PC-3 (cell line): ENCODE data around the gene SLC35F1. TPM values are rescaled to one million over a fixed set of nuclear protein-coding genes. Genes with fewer than 3 reads are reported as not detected.

Experiments used
- ATAC-seq: fragments of 200-7000 bp; cut with Tn5 transposase; 2 replicates; pipeline ENCODE4 v1.9.1; 2020; ENCODE audit warnings: mild to moderate bottlenecking, moderate library complexity
- BruUV-seq: library from RNA; stranded (reverse); fragments of 400-500 nt; replicated peaks from 2 replicates; lab custom pipeline; 2021; lab: Mats Ljungman, UMichigan
- CTCF ChIA-PET: fragments of 300-600 bp; sonication (Branson Sonifier 250); formaldehyde crosslinking; loops from one replicate; lab custom pipeline; 2022; ENCODE audit warnings: antibody characterized with exemption; lab: Charles Lee
- POLR2A ChIA-PET: fragments of 300-600 bp; sonication (Branson Sonifier 250); formaldehyde crosslinking; loops from one replicate; lab custom pipeline; 2022; ENCODE audit warnings: antibody characterized with exemption; ENCODE audit not compliant: unreplicated experiment; lab: Charles Lee
- DNase-seq: peaks from one replicate; pipeline ENCODE4 v3.0.0-alpha.2; 2015
- H2AFZ ChIP-seq: fragments of 300-600 bp; sonication (generic); 2 replicates; pipeline ENCODE4 v1.6.0; 2016; ENCODE audit warnings: antibody characterized with exemption, low read length
- H3F3A ChIP-seq: fragments of 300-600 bp; sonication (generic); one replicate; pipeline ENCODE4 v1.6.0; 2017; ENCODE audit warnings: antibody characterized with exemption, low read length, control low read depth, mild to moderate bottlenecking; ENCODE audit not compliant: unreplicated experiment
- H3K27ac ChIP-seq: fragments of 300-600 bp; sonication (generic); 2 replicates; pipeline ENCODE4 v1.5.1; 2016; ENCODE audit warnings: mild to moderate bottlenecking, low read length
- H3K27me3 ChIP-seq: fragments of 300-600 bp; sonication (generic); 2 replicates; pipeline ENCODE4 v1.6.1; 2016; ENCODE audit warnings: low read length, mixed read lengths
- H3K36me3 ChIP-seq: fragments of 300-600 bp; sonication (generic); 2 replicates; pipeline ENCODE4 v1.6.1; 2016; ENCODE audit warnings: low read depth, mixed run types, low read length, mixed read lengths
- H3K4me1 ChIP-seq: fragments of 300-600 bp; sonication (generic); 2 replicates; pipeline ENCODE4 v1.5.1; 2016; ENCODE audit warnings: low read length; ENCODE audit not compliant: insufficient read depth
- H3K4me2 ChIP-seq: fragments of 300-600 bp; sonication (generic); 2 replicates; pipeline ENCODE4 v1.6.0; 2016; ENCODE audit warnings: low read length
- H3K4me3 ChIP-seq: fragments of 300-600 bp; sonication (generic); 2 replicates; pipeline ENCODE4 v1.5.1; 2016; ENCODE audit warnings: mild to moderate bottlenecking, low read length, mixed read lengths
- H3K79me2 ChIP-seq: fragments of 300-600 bp; sonication (generic); 2 replicates; pipeline ENCODE4 v1.6.1; 2017; ENCODE audit warnings: low read length, mixed read lengths
- H3K9ac ChIP-seq: fragments of 300-600 bp; sonication (generic); 2 replicates; pipeline ENCODE4 v1.6.0; 2016; ENCODE audit warnings: mild to moderate bottlenecking, low read length
- H3K9me2 ChIP-seq: fragments of 300-600 bp; sonication (generic); replicated peaks from 2 replicates; pipeline ENCODE4 v1.6.1; 2016; ENCODE audit warnings: mixed run types, low read length, mixed read lengths
- H3K9me3 ChIP-seq: fragments of 300-600 bp; sonication (generic); 2 replicates; pipeline ENCODE4 v1.6.1; 2016; ENCODE audit warnings: low read length, mixed read lengths
- H4K20me1 ChIP-seq: fragments of 300-600 bp; sonication (generic); 2 replicates; pipeline ENCODE4 v1.6.1; 2016; ENCODE audit warnings: low read length, mixed read lengths
- EZH2 ChIP-seq: fragments of 300-600 bp; sonication (generic); IDR thresholded peaks from one replicate; pipeline ENCODE4 v1.6.1; 2017; ENCODE audit warnings: antibody characterized with exemption, mild to moderate bottlenecking, low read length; ENCODE audit not compliant: unreplicated experiment
- EZH2phosphoT487 ChIP-seq: fragments of 300-600 bp; sonication (generic); IDR thresholded peaks from 2 replicates; pipeline ENCODE4 v1.6.1; 2018; ENCODE audit warnings: mild to moderate bottlenecking, antibody characterized with exemption, low read length, borderline replicate concordance
- intact Hi-C: fragments of 100-400 bp; cut with micrococcal nuclease; formaldehyde crosslinking; loops from 2 replicates; pipeline ENCODE4 v1.9.0; 2023
- total RNA-seq: library from RNA; depleted of rRNA; stranded (reverse); fragments of >200 nt; gene quantifications from 2 replicates; pipeline ENCODE4 v1.2.3, GENCODE V29; 2014
- TF ChIP-seq, protein P1 (sequence below): fragments of 300-600 bp; sonication (generic); conservative IDR thresholded peaks from 2 replicates; pipeline ENCODE4 v1.5.1; 2017; ENCODE audit warnings: antibody characterized with exemption, low read depth, mild to moderate bottlenecking, low read length

Gene SLC35F1
- total RNA-seq, 1 experiment from 2014 or later = not detected

- intact Hi-C loops = no loop called here
- no peak for ATAC-seq
Observed at GRCh38 chr6:118253741-118254140, 346.7 kb downstream of the SLC35F1 start.

DNA sequence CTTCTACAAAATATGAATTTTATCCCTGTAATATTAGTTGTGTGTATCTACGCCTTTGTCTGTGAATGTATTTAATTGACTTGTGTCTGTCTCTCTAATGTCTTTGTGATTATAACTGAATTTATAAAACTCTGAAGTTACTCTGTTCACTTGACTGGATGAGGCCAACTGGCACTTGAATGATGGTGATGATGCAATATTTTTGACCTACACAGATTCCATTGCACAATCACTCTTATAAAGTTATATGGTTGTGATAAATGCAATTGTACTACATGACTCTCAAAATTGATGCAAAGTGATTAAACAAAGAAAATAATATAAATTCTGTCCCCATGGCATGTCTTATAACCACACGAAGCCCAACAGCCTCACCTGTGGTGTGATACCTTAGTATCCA, 353.8 kb downstream of the SLC35F1 start:
- ChIA-PET POLR2A (no interaction called here), CTCF (no interaction called here)
- Histone ChIP-seq H3K27me3 (peaks cover 12% of the 10 kb centered on the region; the same call in 1 of the 2 replicates), H3K4me2 (no peak overlapping the region), H3K79me2 (no peaks in the 10 kb centered on the region), H3K27ac (no peak overlapping the region), H3F3A (no peaks in the 10 kb centered on the region), H3K4me3 (no peak overlapping the region), H3K9me2 (no peaks in the 10 kb centered on the region), H4K20me1 (no peaks in the 10 kb centered on the region), H3K4me1 (no peaks in the 10 kb centered on the region), H3K9ac (no peak overlapping the region), H3K36me3 (no peaks in the 10 kb centered on the region), H2AFZ (no peak overlapping the region), H3K9me3 (no peaks in the 10 kb centered on the region)
- DNase-seq = no peak
- ATAC-seq = no peak
- TF ChIP-seq EZH2phosphoT487 = no peak
- TF ChIP-seq EZH2 = no peak
- TF ChIP-seq, protein P1, sequence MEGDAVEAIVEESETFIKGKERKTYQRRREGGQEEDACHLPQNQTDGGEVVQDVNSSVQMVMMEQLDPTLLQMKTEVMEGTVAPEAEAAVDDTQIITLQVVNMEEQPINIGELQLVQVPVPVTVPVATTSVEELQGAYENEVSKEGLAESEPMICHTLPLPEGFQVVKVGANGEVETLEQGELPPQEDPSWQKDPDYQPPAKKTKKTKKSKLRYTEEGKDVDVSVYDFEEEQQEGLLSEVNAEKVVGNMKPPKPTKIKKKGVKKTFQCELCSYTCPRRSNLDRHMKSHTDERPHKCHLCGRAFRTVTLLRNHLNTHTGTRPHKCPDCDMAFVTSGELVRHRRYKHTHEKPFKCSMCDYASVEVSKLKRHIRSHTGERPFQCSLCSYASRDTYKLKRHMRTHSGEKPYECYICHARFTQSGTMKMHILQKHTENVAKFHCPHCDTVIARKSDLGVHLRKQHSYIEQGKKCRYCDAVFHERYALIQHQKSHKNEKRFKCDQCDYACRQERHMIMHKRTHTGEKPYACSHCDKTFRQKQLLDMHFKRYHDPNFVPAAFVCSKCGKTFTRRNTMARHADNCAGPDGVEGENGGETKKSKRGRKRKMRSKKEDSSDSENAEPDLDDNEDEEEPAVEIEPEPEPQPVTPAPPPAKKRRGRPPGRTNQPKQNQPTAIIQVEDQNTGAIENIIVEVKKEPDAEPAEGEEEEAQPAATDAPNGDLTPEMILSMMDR = no peak
- BruUV-seq = no TSS peak
- intact Hi-C loops = no loop called here

More at GRCh38 chr6:118253741-118254140, 346.7 kb downstream of the SLC35F1 start:
- H3F3A ChIP-seq = no peaks in the 10 kb centered on the region
- POLR2A ChIA-PET = no interaction called here
- TF ChIP-seq EZH2phosphoT487 (no peak), EZH2 (no peak)
- TF ChIP-seq, protein P1 = no peak
- H3K27me3 ChIP-seq = peaks cover 25% of the 10 kb centered on the region; the same call in 1 of the 2 replicates
- no peak overlapping the region for H2AFZ ChIP-seq
- no peak overlapping the region for H3K9ac ChIP-seq
- no TSS peak for BruUV-seq
- no peaks in the 10 kb centered on the region for H3K4me1 ChIP-seq
- H3K9me3 ChIP-seq = no peaks in the 10 kb centered on the region
- H3K4me3 ChIP-seq = no peak overlapping the region
- no peaks in the 10 kb centered on the region for H3K9me2 ChIP-seq
- no peaks in the 10 kb centered on the region for H3K79me2 ChIP-seq
- CTCF ChIA-PET = no interaction called here
- H3K36me3 ChIP-seq = no peaks in the 10 kb centered on the region; the same call in 1 of the 2 replicates
- H4K20me1 ChIP-seq = no peaks in the 10 kb centered on the region
- H3K4me2 ChIP-seq = no peak overlapping the region
- no peak for DNase-seq
- no peak overlapping the region for H3K27ac ChIP-seq

- CTCF ChIA-PET = interaction anchor here (0.7 kb wide), 1 partner anchor 847 kb away, joined by 4 read pairs; no protein-coding TSS in a partner anchor
- no TSS peak for BruUV-seq
Observed at GRCh38 chr6:118263921-118264486, 356.9 kb downstream of the SLC35F1 start.

More at GRCh38 chr6:118263921-118264486, 356.9 kb downstream of the SLC35F1 start:
- POLR2A ChIA-PET = no interaction called here
- Histone ChIP-seq H3K36me3 (no peaks in the 10 kb centered on the region), H3K27me3 (0 out of 2 replicates have a peak, but pooled peaks cover 9% of the 10 kb centered on the region), H3K4me3 (no peak overlapping the region), H3K27ac (no peak overlapping the region), H3K9me3 (no peaks in the 10 kb centered on the region), H4K20me1 (no peaks in the 10 kb centered on the region), H2AFZ (no peak overlapping the region), H3K79me2 (no peaks in the 10 kb centered on the region), H3K4me1 (no peaks in the 10 kb centered on the region), H3F3A (no peaks in the 10 kb centered on the region), H3K9me2 (no peaks in the 10 kb centered on the region), H3K4me2 (no peak overlapping the region), H3K9ac (no peak overlapping the region)
- DNase-seq = peak; percentile 27
- peak; percentile 46; the same call in 1 of the 2 replicates for ATAC-seq
- intact Hi-C loops = loop anchor here (1.0 to 2.0 kb wide), 2 partner anchors 288 to 423 kb away; no protein-coding TSS in a partner anchor
- TF ChIP-seq, protein P1 = peak; percentile 51; the same call in 1 of the 2 replicates
- no peak for TF ChIP-seq EZH2phosphoT487
- TF ChIP-seq EZH2 = no peak
